ENCODE results near the gene SLC6A20. TPM values are rescaled to one million over a fixed set of nuclear protein-coding genes. Genes with fewer than 3 reads are reported as not detected.

The SLC6A20 gene
- total and polyA plus RNA-seq, 2 donors from 2014 or later: 0.37 to 35.2 TPM

DNA sequence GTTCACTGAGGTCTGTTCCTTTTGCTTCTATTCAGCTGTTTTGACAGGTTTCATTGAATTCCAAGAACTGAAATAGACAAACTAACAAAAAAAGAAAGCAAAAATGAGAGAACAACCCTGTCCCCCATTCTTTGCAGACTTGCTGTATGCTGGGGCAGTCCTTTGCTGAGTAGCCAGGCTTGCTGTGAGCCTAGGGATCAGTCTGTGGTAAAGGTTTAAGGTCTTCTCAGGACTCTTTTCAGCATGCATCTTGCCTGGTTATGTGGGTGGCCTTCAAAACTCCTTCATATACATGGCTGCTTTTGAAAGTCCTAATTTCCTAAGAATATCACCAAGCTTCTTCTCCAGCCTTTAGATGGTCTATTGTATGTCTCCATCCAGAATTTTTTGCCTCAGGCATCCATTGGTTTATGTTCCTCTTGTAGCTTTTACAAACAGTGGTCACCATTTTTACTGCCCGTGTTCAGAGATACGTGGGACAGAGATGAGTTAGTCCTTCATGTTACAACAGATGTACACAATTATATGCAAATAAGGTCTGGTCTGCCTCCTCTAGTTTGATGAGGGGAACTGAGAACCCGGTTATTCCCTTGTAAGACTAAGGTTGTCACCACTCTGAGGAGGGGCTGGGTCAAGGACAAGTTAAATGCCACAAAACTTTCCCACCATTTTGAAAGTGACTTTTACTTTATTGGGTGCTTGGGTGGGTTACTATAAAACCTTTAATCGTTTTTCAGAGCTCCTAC lies 65.8 kb downstream of the SLC6A20 start:
- H3K4me3 ChIP-seq (ENCODE audit: low read length in 3 of 3): no peak overlapping the region
- H3K4me1 ChIP-seq (ENCODE audit: control insufficient read depth in 2 of 3, insufficient read depth in 2 of 3, low read depth in 1 of 3, low read length in 3 of 3): no peaks in the 10 kb centered on the region
- FAIRE-seq (no peak), DNase-seq (no peak)
- H3K9ac ChIP-seq (ENCODE audit: low read length in 3 of 3): no peak overlapping the region
- H3K27me3 ChIP-seq (ENCODE audit: control insufficient read depth, insufficient read depth, low read length): no peaks in the 10 kb centered on the region
- no peaks in the 10 kb centered on the region for H3K9me3 ChIP-seq (ENCODE audit: control insufficient read depth in 2 of 3, insufficient read depth in 1 of 3, low read length in 3 of 3)
- no peak for TF ChIP-seq CTCF (IDR thresholded peaks at IDR 0.05; ENCODE audit: borderline replicate concordance, extremely low read depth, insufficient read depth)
- H3K27ac ChIP-seq (ENCODE audit: low read depth in 2 of 2, low read length in 2 of 2): no peak overlapping the region
- intact Hi-C loops (cut with DNase I): no loop called here
- peaks cover 0 to 34% (median 28%) of the 10 kb centered on the region in 3 donors for H3K36me3 ChIP-seq (ENCODE audit: control insufficient read depth in 2 of 3, insufficient read depth in 3 of 3, low read length in 3 of 3)

DNA sequence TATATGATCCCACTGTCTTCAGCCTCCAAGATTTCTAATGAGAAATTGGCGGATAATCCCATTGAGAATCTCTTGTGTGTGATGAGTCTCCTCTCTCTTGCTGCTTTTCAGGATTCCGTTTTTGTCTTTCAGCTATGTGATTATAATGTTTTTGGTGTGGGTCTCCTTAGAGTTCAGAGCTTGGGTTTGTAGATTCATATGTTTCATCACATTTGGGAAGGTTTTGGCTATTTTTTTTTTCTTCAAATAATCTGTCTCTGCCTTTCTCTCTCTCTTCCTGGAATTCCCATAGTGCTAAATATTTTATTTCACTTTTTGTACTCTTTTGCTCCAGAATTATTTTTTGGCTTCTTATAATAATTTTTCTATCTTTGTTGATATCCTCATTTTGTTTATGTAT lies 66.7 kb downstream of the SLC6A20 start:
- Histone ChIP-seq H3K9me3 (ENCODE audit: control insufficient read depth in 2 of 3, insufficient read depth in 1 of 3, low read length in 3 of 3) (no peaks in the 10 kb centered on the region), H3K36me3 (ENCODE audit: control insufficient read depth in 2 of 3, insufficient read depth in 3 of 3, low read length in 3 of 3) (peaks cover 2 to 29% (median 24%) of the 10 kb centered on the region in 3 donors), H3K27ac (ENCODE audit: low read depth in 2 of 2, low read length in 2 of 2) (no peak overlapping the region), H3K4me3 (ENCODE audit: low read length in 3 of 3) (no peak overlapping the region), H3K4me1 (ENCODE audit: control insufficient read depth in 2 of 3, insufficient read depth in 2 of 3, low read depth in 1 of 3, low read length in 3 of 3) (no peaks in the 10 kb centered on the region), H3K9ac (ENCODE audit: low read length in 3 of 3) (no peak overlapping the region), H3K27me3 (ENCODE audit: control insufficient read depth, insufficient read depth, low read length) (no peaks in the 10 kb centered on the region)
- TF ChIP-seq CTCF (IDR thresholded peaks at IDR 0.05; ENCODE audit: borderline replicate concordance, extremely low read depth, insufficient read depth): no peak
- no peak for FAIRE-seq
- DNase-seq: no peak
- intact Hi-C loops (cut with DNase I): no loop called here

DNA sequence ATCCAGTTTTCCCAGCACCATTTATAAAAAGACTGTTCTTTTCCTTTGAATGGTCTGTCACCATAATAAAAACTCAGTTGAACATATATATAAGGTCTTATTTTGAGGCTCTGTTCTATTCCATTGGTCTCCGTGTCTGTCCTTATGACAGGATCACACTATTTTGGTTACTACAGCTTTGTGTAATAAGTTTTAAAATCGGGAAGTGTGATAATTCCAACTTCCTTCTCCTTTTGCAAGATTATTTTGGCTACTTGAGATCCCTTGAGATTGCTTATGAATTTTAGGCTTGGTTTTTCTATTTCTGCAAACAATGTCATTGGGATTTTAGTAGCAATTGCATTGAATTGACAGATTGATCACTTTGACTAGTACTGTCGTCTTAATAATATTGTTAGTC lies 71.4 kb downstream of the SLC6A20 start:
- Histone ChIP-seq H3K4me3 (ENCODE audit: low read length in 3 of 3) (no peak overlapping the region), H3K27me3 (ENCODE audit: control insufficient read depth, insufficient read depth, low read length) (no peaks in the 10 kb centered on the region), H3K4me1 (ENCODE audit: control insufficient read depth in 2 of 3, insufficient read depth in 2 of 3, low read depth in 1 of 3, low read length in 3 of 3) (no peaks in the 10 kb centered on the region), H3K27ac (ENCODE audit: low read depth in 2 of 2, low read length in 2 of 2) (no peak overlapping the region), H3K9ac (ENCODE audit: low read length in 3 of 3) (no peak overlapping the region), H3K9me3 (ENCODE audit: control insufficient read depth in 2 of 3, insufficient read depth in 1 of 3, low read length in 3 of 3) (no peaks in the 10 kb centered on the region), H3K36me3 (ENCODE audit: control insufficient read depth in 2 of 3, insufficient read depth in 3 of 3, low read length in 3 of 3) (peaks cover 5 to 32% (median 9%) of the 10 kb centered on the region in 3 donors)
- TF ChIP-seq CTCF (IDR thresholded peaks at IDR 0.05; ENCODE audit: borderline replicate concordance, extremely low read depth, insufficient read depth): no peak
- FAIRE-seq: no peak
- intact Hi-C loops (cut with DNase I): no loop called here
- no peak for DNase-seq

All from kidney (tissue), 14 donors.